ENCODE data around the gene MTG2. TPM values are rescaled to one million over a fixed set of nuclear protein-coding genes. Genes with fewer than 3 reads are reported as not detected.

The MTG2 gene
- total and polyA plus RNA-seq, 10 of the 15 experiments (the other 5 are each of a cell fraction or from before 2014, with no cell fraction given), result 6.2 to 52.4 (median 34.3) TPM

DNA sequence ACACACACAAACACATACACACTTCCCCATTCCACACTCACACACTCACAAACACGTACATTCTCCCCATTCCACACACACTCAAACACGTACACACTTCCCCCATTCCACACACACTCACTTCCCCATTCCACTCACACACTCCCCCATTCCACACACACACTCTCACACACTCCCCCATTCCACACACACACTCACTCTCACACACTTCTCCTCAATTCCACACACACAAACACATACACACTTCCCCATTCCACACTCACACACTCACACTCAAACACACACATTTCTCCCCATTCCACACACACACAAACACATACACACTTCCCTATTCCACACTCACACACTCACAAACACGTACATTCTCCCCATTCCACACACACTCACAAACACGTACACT lies 46.8 kb downstream of the MTG2 start:
- CTCF ChIA-PET, result no interaction called here
- no peak overlapping the region for H3K27ac ChIP-seq (ENCODE audit: control insufficient read depth, insufficient read depth)
- POLR2A ChIA-PET, result no interaction called here
- no peaks in the 10 kb centered on the region; the same call in 2 of the 3 replicates for H3K9me3 ChIP-seq (replicated peaks; ENCODE audit: control insufficient read depth, insufficient read depth, low read length)
- in situ Hi-C loops (cut with MboI), result no loop called here
- H3K4me3 ChIP-seq, result no peak overlapping the region
- no peaks in the 10 kb centered on the region for H3K79me2 ChIP-seq (ENCODE audit: control insufficient read depth, insufficient read depth, low read length)
- RAD21 ChIA-PET (ENCODE audit: unreplicated experiment), result no interaction called here
- no TSS peak for BruUV-seq (replicated peaks)
- ATAC-seq (no peak), DNase-seq (ENCODE audit: low read depth, low spot score) (no peak), FAIRE-seq (no peak)
- no peaks in the 10 kb centered on the region for H4K20me1 ChIP-seq (ENCODE audit: control insufficient read depth, insufficient read depth)
- no peak overlapping the region for H3K9ac ChIP-seq (ENCODE audit: control insufficient read depth, insufficient read depth, low read length)
- WGBS (ENCODE audit: insufficient coverage, insufficient replicate concordance, low lambda C conversion rate, missing lambda C conversion rate), result 17% methylated on average over 4 of the region's 4 CpGs
- TF ChIP-seq TARDBP (IDR thresholded peaks at IDR 0.05; ENCODE audit: borderline replicate concordance) (no peak), YY1 (IDR thresholded peaks at IDR 0.05; ENCODE audit: low read depth, low read length) (no peak), MXI1 (IDR thresholded peaks at IDR 0.05; ENCODE audit: low read depth, low read length) (no peak), CBX5 (IDR thresholded peaks at IDR 0.05; ENCODE audit: low read depth) (no peak), SMAD1 (IDR thresholded peaks at IDR 0.05; ENCODE audit: low read depth, partially characterized antibody) (no peak), STAT1 (conservative IDR thresholded peaks at IDR 0.05) (no peak), RFX5 (IDR thresholded peaks at IDR 0.05; ENCODE audit: low read depth, low read length) (no peak), SREBF1 (IDR thresholded peaks at IDR 0.05; ENCODE audit: low read length) (no peak), BRCA1 (IDR thresholded peaks at IDR 0.05; ENCODE audit: low read depth, low read length) (no peak), ASH2L (IDR thresholded peaks at IDR 0.05; ENCODE audit: borderline replicate concordance, low read depth) (no peak), TCF3 (IDR thresholded peaks at IDR 0.05; ENCODE audit: borderline replicate concordance, insufficient read depth, low read depth, low read length) (no peak), SPI1 (IDR thresholded peaks at IDR 0.05; ENCODE audit: borderline replicate concordance, insufficient read depth, low read depth, low read length) (no peak; the same call in 1 of the 2 replicates), MYB (IDR thresholded peaks at IDR 0.05; ENCODE audit: borderline replicate concordance, low read depth, low read length) (no peak), NFYB (IDR thresholded peaks at IDR 0.05; ENCODE audit: insufficient read depth, low read depth, low read length) (no peak)
- TF ChIP-seq, protein P1, sequence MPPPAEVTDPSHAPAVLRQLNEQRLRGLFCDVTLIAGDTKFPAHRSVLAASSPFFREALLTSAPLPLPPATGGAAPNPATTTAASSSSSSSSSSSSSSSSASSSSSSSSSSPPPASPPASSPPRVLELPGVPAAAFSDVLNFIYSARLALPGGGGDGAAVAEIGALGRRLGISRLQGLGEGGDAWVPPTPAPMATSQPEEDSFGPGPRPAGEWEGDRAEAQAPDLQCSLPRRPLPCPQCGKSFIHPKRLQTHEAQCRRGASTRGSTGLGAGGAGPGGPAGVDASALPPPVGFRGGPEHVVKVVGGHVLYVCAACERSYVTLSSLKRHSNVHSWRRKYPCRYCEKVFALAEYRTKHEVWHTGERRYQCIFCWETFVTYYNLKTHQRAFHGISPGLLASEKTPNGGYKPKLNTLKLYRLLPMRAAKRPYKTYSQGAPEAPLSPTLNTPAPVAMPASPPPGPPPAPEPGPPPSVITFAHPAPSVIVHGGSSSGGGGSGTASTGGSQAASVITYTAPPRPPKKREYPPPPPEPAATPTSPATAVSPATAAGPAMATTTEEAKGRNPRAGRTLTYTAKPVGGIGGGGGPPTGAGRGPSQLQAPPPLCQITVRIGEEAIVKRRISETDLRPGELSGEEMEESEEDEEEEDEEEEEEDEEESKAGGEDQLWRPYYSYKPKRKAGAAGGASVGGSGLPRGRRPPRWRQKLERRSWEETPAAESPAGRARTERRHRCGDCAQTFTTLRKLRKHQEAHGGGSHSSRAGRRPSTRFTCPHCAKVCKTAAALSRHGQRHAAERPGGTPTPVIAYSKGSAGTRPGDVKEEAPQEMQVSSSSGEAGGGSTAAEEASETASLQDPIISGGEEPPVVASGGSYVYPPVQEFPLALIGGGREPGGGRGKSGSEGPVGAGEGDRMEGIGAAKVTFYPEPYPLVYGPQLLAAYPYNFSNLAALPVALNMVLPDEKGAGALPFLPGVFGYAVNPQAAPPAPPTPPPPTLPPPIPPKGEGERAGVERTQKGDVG (CRISPR knock-in tag; IDR thresholded peaks at IDR 0.05), result no peak
- TF ChIP-seq, protein P2, sequence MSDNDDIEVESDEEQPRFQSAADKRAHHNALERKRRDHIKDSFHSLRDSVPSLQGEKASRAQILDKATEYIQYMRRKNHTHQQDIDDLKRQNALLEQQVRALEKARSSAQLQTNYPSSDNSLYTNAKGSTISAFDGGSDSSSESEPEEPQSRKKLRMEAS (IDR thresholded peaks at IDR 0.05; ENCODE audit: low read depth, low read length), result no peak
- TF ChIP-seq, protein P3, sequence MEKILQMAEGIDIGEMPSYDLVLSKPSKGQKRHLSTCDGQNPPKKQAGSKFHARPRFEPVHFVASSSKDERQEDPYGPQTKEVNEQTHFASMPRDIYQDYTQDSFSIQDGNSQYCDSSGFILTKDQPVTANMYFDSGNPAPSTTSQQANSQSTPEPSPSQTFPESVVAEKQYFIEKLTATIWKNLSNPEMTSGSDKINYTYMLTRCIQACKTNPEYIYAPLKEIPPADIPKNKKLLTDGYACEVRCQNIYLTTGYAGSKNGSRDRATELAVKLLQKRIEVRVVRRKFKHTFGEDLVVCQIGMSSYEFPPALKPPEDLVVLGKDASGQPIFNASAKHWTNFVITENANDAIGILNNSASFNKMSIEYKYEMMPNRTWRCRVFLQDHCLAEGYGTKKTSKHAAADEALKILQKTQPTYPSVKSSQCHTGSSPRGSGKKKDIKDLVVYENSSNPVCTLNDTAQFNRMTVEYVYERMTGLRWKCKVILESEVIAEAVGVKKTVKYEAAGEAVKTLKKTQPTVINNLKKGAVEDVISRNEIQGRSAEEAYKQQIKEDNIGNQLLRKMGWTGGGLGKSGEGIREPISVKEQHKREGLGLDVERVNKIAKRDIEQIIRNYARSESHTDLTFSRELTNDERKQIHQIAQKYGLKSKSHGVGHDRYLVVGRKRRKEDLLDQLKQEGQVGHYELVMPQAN (conservative IDR thresholded peaks at IDR 0.05), result no peak
- TF ChIP-seq, protein P4, sequence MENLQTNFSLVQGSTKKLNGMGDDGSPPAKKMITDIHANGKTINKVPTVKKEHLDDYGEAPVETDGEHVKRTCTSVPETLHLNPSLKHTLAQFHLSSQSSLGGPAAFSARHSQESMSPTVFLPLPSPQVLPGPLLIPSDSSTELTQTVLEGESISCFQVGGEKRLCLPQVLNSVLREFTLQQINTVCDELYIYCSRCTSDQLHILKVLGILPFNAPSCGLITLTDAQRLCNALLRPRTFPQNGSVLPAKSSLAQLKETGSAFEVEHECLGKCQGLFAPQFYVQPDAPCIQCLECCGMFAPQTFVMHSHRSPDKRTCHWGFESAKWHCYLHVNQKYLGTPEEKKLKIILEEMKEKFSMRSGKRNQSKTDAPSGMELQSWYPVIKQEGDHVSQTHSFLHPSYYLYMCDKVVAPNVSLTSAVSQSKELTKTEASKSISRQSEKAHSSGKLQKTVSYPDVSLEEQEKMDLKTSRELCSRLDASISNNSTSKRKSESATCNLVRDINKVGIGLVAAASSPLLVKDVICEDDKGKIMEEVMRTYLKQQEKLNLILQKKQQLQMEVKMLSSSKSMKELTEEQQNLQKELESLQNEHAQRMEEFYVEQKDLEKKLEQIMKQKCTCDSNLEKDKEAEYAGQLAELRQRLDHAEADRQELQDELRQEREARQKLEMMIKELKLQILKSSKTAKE (IDR thresholded peaks at IDR 0.05; ENCODE audit: low read depth, poor library complexity, severe bottlenecking), result no peak
- H3K27me3 ChIP-seq (replicated peaks in 1 of 2; ENCODE audit: control insufficient read depth in 2 of 2, insufficient read depth in 2 of 2, low read length in 1 of 2), result no peaks in the 10 kb centered on the region; a peak in 2 of 4 replicates
- no peak overlapping the region for H3K4me2 ChIP-seq (ENCODE audit: control insufficient read depth, insufficient read depth)
- no peaks in the 10 kb centered on the region for H3K4me1 ChIP-seq (ENCODE audit: control insufficient read depth, insufficient read depth, low read length)
- no peaks in the 10 kb centered on the region for H3K36me3 ChIP-seq (ENCODE audit: control insufficient read depth in 2 of 2, insufficient read depth in 2 of 2, low read length in 1 of 2)
- no peak overlapping the region for H2AFZ ChIP-seq (ENCODE audit: control insufficient read depth, low read depth, low read length)
- SMC1A ChIA-PET (ENCODE audit: uncharacterized antibody, unreplicated experiment), result no interaction called here
- intact Hi-C loops (cut with micrococcal nuclease; ENCODE audit: unreplicated experiment), result no loop called here

Data from GM12878 (cell line).